ENCODE measurements around the gene BIRC7.

GRCh38 chr20:63216849-63217471, 18.7 kb upstream of the BIRC7 start:
- TF ChIP-seq CTCF (optimal IDR thresholded peaks at IDR 0.05 in 1 of 3, IDR thresholded peaks at IDR 0.05 in 1 of 3, conservative IDR thresholded peaks at IDR 0.05 in 1 of 3; ENCODE audit: extremely low read depth in 1 of 3, insufficient read depth in 2 of 3, low read length in 3 of 3) (no peak), EZH2 (IDR thresholded peaks at IDR 0.05; ENCODE audit: low read length) (no peak)
